ENCODE data around the gene AP2A2. TPM values are rescaled to one million over a fixed set of nuclear protein-coding genes. Genes with fewer than 3 reads are reported as not detected.

Gene AP2A2
- total RNA-seq, 4 donors from 2014 or later = 45.4 to 107 (median 76.8) TPM

DNA sequence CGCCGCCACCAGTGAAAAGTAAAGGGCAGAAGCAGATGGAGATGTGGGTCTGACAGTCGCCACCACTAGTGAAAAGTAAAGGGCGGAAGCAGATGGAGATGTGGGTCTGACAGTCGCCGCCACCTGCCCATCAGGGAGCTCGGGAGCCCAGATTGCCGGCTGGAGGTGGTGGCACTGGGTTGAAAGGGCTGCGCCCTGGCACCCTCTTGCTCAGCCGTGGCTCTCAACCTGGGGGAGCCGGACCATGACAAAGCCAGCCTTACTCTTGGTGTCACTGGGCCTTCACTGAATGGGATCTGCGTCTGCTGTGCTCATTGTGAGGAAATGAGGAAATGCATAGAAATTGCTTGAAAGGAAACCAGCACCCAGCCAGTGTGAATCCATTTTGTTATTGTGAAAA lies 36.3 kb downstream of the AP2A2 start:
- no peak overlapping the region for H3K27ac ChIP-seq
- peaks cover 45% of the 10 kb centered on the region for H3K36me3 ChIP-seq
- H3K9me3 ChIP-seq = no peaks in the 10 kb centered on the region
- H3K4me1 ChIP-seq = peaks cover 33% of the 10 kb centered on the region
- no peaks in the 10 kb centered on the region for H3K27me3 ChIP-seq
- WGBS = 92% methylated on average over 12 of the region's 12 CpGs
- no peak for TF ChIP-seq EP300 (IDR thresholded peaks at IDR 0.05)
- TF ChIP-seq POLR2A (IDR thresholded peaks at IDR 0.05) = no peak
- TF ChIP-seq POLR2AphosphoS5 (IDR thresholded peaks at IDR 0.05) = no peak
- TF ChIP-seq, protein P1, sequence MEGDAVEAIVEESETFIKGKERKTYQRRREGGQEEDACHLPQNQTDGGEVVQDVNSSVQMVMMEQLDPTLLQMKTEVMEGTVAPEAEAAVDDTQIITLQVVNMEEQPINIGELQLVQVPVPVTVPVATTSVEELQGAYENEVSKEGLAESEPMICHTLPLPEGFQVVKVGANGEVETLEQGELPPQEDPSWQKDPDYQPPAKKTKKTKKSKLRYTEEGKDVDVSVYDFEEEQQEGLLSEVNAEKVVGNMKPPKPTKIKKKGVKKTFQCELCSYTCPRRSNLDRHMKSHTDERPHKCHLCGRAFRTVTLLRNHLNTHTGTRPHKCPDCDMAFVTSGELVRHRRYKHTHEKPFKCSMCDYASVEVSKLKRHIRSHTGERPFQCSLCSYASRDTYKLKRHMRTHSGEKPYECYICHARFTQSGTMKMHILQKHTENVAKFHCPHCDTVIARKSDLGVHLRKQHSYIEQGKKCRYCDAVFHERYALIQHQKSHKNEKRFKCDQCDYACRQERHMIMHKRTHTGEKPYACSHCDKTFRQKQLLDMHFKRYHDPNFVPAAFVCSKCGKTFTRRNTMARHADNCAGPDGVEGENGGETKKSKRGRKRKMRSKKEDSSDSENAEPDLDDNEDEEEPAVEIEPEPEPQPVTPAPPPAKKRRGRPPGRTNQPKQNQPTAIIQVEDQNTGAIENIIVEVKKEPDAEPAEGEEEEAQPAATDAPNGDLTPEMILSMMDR (IDR thresholded peaks at IDR 0.05) = no peak
- no peak for DNase-seq (ENCODE audit: low spot score in 2 of 2)
- no peak overlapping the region for H3K4me3 ChIP-seq

DNA sequence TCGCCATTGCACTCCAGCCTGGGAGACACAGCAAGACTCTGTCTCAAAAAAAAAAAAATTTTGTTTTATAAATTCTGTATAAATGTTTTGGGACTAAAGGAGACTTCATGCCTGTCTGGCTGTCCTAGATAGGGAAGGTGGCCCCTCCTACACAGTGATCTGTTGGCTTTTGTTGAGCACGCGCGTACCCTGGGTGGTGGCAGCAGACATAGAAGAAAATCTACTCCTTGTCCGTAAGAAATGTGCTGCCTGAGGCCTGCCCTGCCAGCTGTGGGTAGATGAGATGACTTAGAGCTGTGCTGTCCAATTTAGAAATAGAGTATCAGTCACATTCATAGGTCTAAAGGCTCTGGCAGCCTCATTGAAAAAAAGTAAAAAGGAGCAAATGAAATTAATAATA lies 37.0 kb downstream of the AP2A2 start:
- H3K36me3 ChIP-seq = peaks cover 45% of the 10 kb centered on the region
- no peak overlapping the region for H3K4me3 ChIP-seq
- no peaks in the 10 kb centered on the region for H3K9me3 ChIP-seq
- TF ChIP-seq POLR2AphosphoS5 (IDR thresholded peaks at IDR 0.05) (no peak), EP300 (IDR thresholded peaks at IDR 0.05) (no peak), POLR2A (IDR thresholded peaks at IDR 0.05) (no peak)
- TF ChIP-seq, protein P1 (IDR thresholded peaks at IDR 0.05) = no peak
- H3K4me1 ChIP-seq = peaks cover 32% of the 10 kb centered on the region
- H3K27ac ChIP-seq = no peak overlapping the region
- no peaks in the 10 kb centered on the region for H3K27me3 ChIP-seq
- WGBS = 92% methylated on average over 5 of the region's 5 CpGs
- no peak for DNase-seq (ENCODE audit: low spot score in 2 of 2)

DNA sequence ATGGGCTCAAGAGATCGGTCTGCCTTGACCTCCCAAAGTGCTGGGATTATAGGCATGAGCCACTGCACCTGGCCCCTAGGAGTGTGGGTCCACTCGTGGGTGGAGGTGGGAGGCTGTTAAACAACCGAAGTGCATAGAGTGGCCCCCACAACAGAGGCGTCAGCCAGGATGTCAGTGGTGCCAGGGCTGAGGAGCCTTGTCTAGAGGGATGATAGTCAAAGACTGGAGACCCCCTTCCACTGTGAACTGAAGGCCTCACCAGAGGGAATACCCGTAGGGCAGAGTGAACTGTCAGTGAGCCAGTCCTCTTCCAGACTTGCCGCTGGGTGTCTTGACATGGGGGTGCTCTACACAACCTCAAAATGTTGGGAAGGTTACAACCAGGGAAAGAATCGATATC lies 38.2 kb downstream of the AP2A2 start:
- Histone ChIP-seq H3K9me3 (no peaks in the 10 kb centered on the region), H3K36me3 (peaks cover 45% of the 10 kb centered on the region), H3K27ac (no peak overlapping the region), H3K4me1 (peaks cover 31% of the 10 kb centered on the region), H3K27me3 (no peaks in the 10 kb centered on the region), H3K4me3 (no peak overlapping the region)
- no peak for DNase-seq (ENCODE audit: low spot score in 2 of 2)
- TF ChIP-seq POLR2A (IDR thresholded peaks at IDR 0.05) = no peak
- TF ChIP-seq, protein P1 (IDR thresholded peaks at IDR 0.05) = no peak
- no peak for TF ChIP-seq EP300 (IDR thresholded peaks at IDR 0.05)
- TF ChIP-seq POLR2AphosphoS5 (IDR thresholded peaks at IDR 0.05) = no peak
- 96% methylated on average over 5 of the region's 7 CpGs for WGBS

DNA sequence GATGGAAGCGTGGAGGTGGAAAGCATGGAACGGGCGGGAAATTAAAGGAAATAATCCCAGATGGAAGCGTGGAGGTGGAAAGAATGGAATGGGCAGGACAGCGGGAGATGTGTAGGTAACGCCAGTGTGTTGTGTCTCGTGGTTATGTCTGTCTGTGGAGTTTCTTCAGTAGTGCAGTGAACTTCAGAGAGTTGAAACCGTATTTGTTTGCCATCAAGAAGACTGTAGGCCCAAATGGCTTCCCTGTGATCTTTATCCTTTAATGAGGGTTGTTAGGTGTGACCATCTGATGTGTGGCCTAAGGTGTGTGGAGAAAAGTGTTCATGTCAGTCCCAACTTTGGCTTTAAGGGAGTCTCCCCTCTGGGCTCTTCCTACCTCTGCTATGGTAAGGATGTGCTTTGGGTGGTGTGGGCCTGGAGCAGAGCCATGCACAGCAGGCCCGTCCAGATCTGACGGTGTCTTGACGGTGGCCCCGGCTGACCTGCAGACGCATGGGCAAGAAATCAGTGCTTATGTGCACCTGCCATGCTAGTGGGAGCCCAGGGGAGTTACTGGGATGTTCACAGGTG lies 39.6 kb downstream of the AP2A2 start:
- WGBS = 87% methylated on average over 13 of the region's 13 CpGs
- peaks cover 27% of the 10 kb centered on the region for H3K4me1 ChIP-seq
- H3K36me3 ChIP-seq = peaks cover 42% of the 10 kb centered on the region
- no peak overlapping the region for H3K27ac ChIP-seq
- no peak for DNase-seq (ENCODE audit: low spot score in 2 of 2)
- TF ChIP-seq, protein P1 (IDR thresholded peaks at IDR 0.05) = no peak
- TF ChIP-seq POLR2AphosphoS5 (IDR thresholded peaks at IDR 0.05) (no peak), POLR2A (IDR thresholded peaks at IDR 0.05) (no peak), EP300 (IDR thresholded peaks at IDR 0.05) (no peak)
- no peaks in the 10 kb centered on the region for H3K9me3 ChIP-seq
- H3K27me3 ChIP-seq = no peaks in the 10 kb centered on the region
- H3K4me3 ChIP-seq = no peak overlapping the region

DNA sequence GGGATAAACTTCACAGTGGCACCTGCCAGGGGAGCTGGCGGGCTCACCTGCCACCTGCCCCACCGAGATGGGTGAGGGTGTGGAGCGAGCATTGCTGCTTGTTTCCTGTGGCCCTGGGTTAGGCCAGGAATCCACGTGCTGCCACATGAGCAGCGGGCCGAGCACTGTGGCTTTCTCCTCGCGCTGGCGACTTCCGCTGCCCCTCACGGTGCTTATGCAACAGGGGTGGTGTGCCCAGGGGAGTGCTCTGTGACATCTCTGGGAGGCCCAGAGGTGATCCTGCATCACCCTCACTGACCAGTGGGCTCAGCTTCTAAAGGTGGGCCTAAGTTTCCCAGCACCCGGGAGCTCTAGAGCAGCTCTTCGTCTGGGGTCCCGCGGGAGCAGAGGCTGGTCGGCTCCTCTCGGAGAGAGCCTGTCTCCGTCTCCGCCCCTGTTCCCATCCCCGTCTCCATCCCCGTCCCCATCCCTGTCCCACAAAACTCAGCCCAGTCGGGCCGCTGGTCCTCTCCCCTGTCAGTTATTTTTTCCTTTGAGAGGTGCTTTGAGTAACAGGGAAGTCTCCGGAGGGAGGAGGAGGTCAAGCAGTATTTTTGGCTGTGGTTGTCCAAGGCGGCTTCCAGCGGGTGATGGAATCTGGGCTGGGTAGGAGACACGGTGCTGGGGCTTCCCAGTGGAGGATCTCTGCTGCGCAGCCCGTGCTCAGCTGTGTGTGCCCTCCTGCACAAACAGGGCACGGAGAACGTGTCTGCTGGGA lies 42.5 kb downstream of the AP2A2 start:
- TF ChIP-seq POLR2A (IDR thresholded peaks at IDR 0.05) = no peak
- TF ChIP-seq EP300 (IDR thresholded peaks at IDR 0.05) = no peak
- TF ChIP-seq, protein P1 (IDR thresholded peaks at IDR 0.05) = no peak
- TF ChIP-seq POLR2AphosphoS5 (IDR thresholded peaks at IDR 0.05) = no peak
- no peak overlapping the region for H3K4me3 ChIP-seq
- peaks cover 37% of the 10 kb centered on the region for H3K36me3 ChIP-seq
- no peaks in the 10 kb centered on the region for H3K27me3 ChIP-seq
- H3K9me3 ChIP-seq = no peaks in the 10 kb centered on the region
- WGBS = 85% methylated on average over 22 of the region's 31 CpGs
- peaks cover 27% of the 10 kb centered on the region for H3K4me1 ChIP-seq
- no peak overlapping the region for H3K27ac ChIP-seq
- DNase-seq (ENCODE audit: low spot score in 2 of 2) = no peak
